HCT116 (cell line): ENCODE results near the gene TMEM120A. TPM values are rescaled to one million over a fixed set of nuclear protein-coding genes. Genes with fewer than 3 reads are reported as not detected.

Source experiments
- ATAC-seq: fragments of 200-7000 bp; cut with Tn5 transposase; 2 replicates; pipeline ENCODE4 v1.9.1; 2020; ENCODE audit warnings: mild to moderate bottlenecking, moderate library complexity
- BruUV-seq: library from RNA; stranded (reverse); fragments of 400-500 nt; replicated peaks from 2 replicates; lab custom pipeline; 2021; lab: Mats Ljungman, UMichigan
- CTCF ChIA-PET: fragments of 300-600 bp; sonication (Branson Sonifier 250); formaldehyde crosslinking; loops from one replicate; lab custom pipeline; 2021; ENCODE audit warnings: antibody characterized with exemption; lab: Charles Lee
- POLR2A ChIA-PET: fragments of 300-600, 350-600 bp; sonication (Branson Sonifier 250); formaldehyde crosslinking; loops from one replicate; lab custom pipeline; 2021; ENCODE audit warnings: antibody characterized with exemption; lab: Charles Lee
- RAD21 ChIA-PET, 2 experiments: fragments of 300-600 bp; sonication (Branson Sonifier 250); formaldehyde crosslinking; loops; one replicate each; lab custom pipeline; 2023; ENCODE audit warnings: low total read pairs in 2 of 2; ENCODE audit not compliant: uncharacterized antibody in 2 of 2, unreplicated experiment in 2 of 2, low non-redundant PET in 1 of 2; lab: Charles Lee
- DNase-seq: peaks from one replicate; pipeline ENCODE4 v3.0.0-alpha.2; 2010; ENCODE audit warnings: low read depth, low spot score
- H2AFZ ChIP-seq: fragments of 200-600 bp; shearing (Covaris generic), sonication (generic); 2 replicates; pipeline ENCODE4 v1.6.1; 2017; ENCODE audit warnings: low read depth, mixed run types, mixed read lengths, antibody characterized with exemption, low read length; ENCODE audit not compliant: poor library complexity, severe bottlenecking
- H3K27ac ChIP-seq: 2 replicates; pipeline ENCODE4 v1.5.1; 2012; ENCODE audit warnings: low read depth, low read length
- H3K27me3 ChIP-seq: fragments of 200-600 bp; sonication (generic); 2 replicates; pipeline ENCODE4 v1.6.1; 2016; ENCODE audit warnings: mixed run types, low read length, mixed read lengths; ENCODE audit not compliant: insufficient read depth
- H3K36me3 ChIP-seq, 2 experiments: fragments of 200-500 bp in 1 of 2; fragments of 200-600 bp in 1 of 2; sonication (Bioruptor generic) in 1 of 2; sonication (generic) in 1 of 2; 2 replicates each; pipeline versions ENCODE4 v1.5.1 to v1.6.1; 2014 to 2016; ENCODE audit warnings: low read length in 2 of 2, inconsistent platforms in 1 of 2, mixed read lengths in 1 of 2, mixed run types in 1 of 2; ENCODE audit not compliant: insufficient read depth in 2 of 2, control insufficient read depth in 1 of 2
- H3K4me1 ChIP-seq, 2 experiments: fragments of 200-600 bp in 1 of 2; sonication (generic) in 1 of 2; 2 replicates each; pipeline versions ENCODE4 v1.5.1 to v1.6.1; 2012 to 2017; ENCODE audit warnings: low read length in 2 of 2, inconsistent platforms in 1 of 2, mild to moderate bottlenecking in 1 of 2, mixed read lengths in 1 of 2, mixed run types in 1 of 2, moderate library complexity in 1 of 2; ENCODE audit not compliant: insufficient read depth in 2 of 2, control insufficient read depth in 1 of 2
- H3K4me2 ChIP-seq: fragments of 200-600 bp; sonication (generic); 2 replicates; pipeline ENCODE4 v1.6.1; 2017; ENCODE audit warnings: mixed run types, low read length, mixed read lengths
- H3K4me3 ChIP-seq, 2 experiments: fragments of 200-600 bp in 1 of 2; sonication (generic) in 1 of 2; replicated peaks in 1 of 2; 2 replicates each; pipeline ENCODE4 v1.5.1; 2011 to 2016; ENCODE audit warnings: low read length in 2 of 2, control low read depth in 1 of 2, low read depth in 1 of 2, mild to moderate bottlenecking in 1 of 2, mixed read lengths in 1 of 2, mixed run types in 1 of 2
- H3K79me2 ChIP-seq: fragments of 200-600 bp; sonication (generic); 2 replicates; pipeline ENCODE4 v1.6.1; 2017; ENCODE audit warnings: mild to moderate bottlenecking, mixed run types, low read length, moderate library complexity, mixed read lengths; ENCODE audit not compliant: insufficient read depth
- H3K9ac ChIP-seq: fragments of 200-600 bp; sonication (generic); 2 replicates; pipeline ENCODE4 v1.6.1; 2016; ENCODE audit warnings: low read length, mixed read lengths
- H3K9me2 ChIP-seq: fragments of 200-600 bp; sonication (generic), shearing (Covaris generic); 2 replicates; pipeline ENCODE4 v1.6.1; 2017; ENCODE audit warnings: mixed run types, mild to moderate bottlenecking, moderate library complexity; ENCODE audit not compliant: insufficient read depth
- H3K9me3 ChIP-seq, 2 experiments: fragments of 200-500 bp in 1 of 2; fragments of 200-600 bp in 1 of 2; sonication (Bioruptor generic) in 1 of 2; sonication (generic) in 1 of 2; 2 replicates each; pipeline ENCODE4 v1.6.1; 2014 to 2017; ENCODE audit warnings: low read length in 2 of 2, mixed read lengths in 2 of 2, inconsistent platforms in 1 of 2, low read depth in 1 of 2, mild to moderate bottlenecking in 1 of 2, mixed run types in 1 of 2, moderate library complexity in 1 of 2; ENCODE audit not compliant: control insufficient read depth in 1 of 2, insufficient read depth in 1 of 2
- H4K20me1 ChIP-seq: fragments of 200-600 bp; sonication (generic), shearing (Covaris generic); 2 replicates; pipeline ENCODE4 v1.6.1; 2017; ENCODE audit warnings: mixed run types, mild to moderate bottlenecking, moderate library complexity; ENCODE audit not compliant: insufficient read depth
- ATF3 ChIP-seq: IDR thresholded peaks from 2 replicates; pipeline ENCODE4 v1.6.1; 2012
- CEBPB ChIP-seq: IDR thresholded peaks from 2 replicates; pipeline ENCODE4 v1.6.1; 2012; ENCODE audit warnings: low read depth
- EZH2 ChIP-seq: fragments of 200-600 bp; sonication (generic); IDR thresholded peaks from 2 replicates; pipeline ENCODE4 v1.6.1; 2017; ENCODE audit warnings: antibody characterized with exemption, mixed run types
- FOSL1 ChIP-seq: IDR thresholded peaks from 2 replicates; pipeline ENCODE4 v1.6.1; 2012; ENCODE audit warnings: low read depth
- POLR2A ChIP-seq: IDR thresholded peaks from 2 replicates; pipeline ENCODE4 v1.7.0; 2011; ENCODE audit warnings: borderline replicate concordance; ENCODE audit not compliant: insufficient read depth, insufficient read length; ENCODE audit errors: extremely low read depth
- POLR2AphosphoS5 ChIP-seq: IDR thresholded peaks from 2 replicates; pipeline ENCODE4 v1.6.1; 2011; ENCODE audit warnings: mild to moderate bottlenecking, low read depth, low read length, moderate library complexity
- RAD21 ChIP-seq: IDR thresholded peaks from 2 replicates; pipeline ENCODE4 v1.6.1; 2012; ENCODE audit warnings: low read depth, mild to moderate bottlenecking
- SIN3A ChIP-seq: IDR thresholded peaks from 2 replicates; pipeline ENCODE4 v1.6.1; 2012; ENCODE audit warnings: low read depth
- SRF ChIP-seq: IDR thresholded peaks from 2 replicates; pipeline ENCODE4 v1.6.1; 2012; ENCODE audit warnings: low read depth
- YY1 ChIP-seq: IDR thresholded peaks from 2 replicates; pipeline ENCODE4 v1.6.1; 2011; ENCODE audit warnings: low read length, low read depth, moderate library complexity, mild to moderate bottlenecking; ENCODE audit not compliant: insufficient replicate concordance; ENCODE audit errors: extremely low read depth
- ZBTB33 ChIP-seq: IDR thresholded peaks from 2 replicates; pipeline ENCODE4 v1.6.1; 2011; ENCODE audit warnings: mild to moderate bottlenecking, low read length, moderate library complexity; ENCODE audit not compliant: insufficient replicate concordance; ENCODE audit errors: extremely low read depth
- intact Hi-C: fragments of 100-400 bp; cut with micrococcal nuclease; formaldehyde crosslinking; loops from 2 replicates; pipeline ENCODE4 v1.10.0; 2022
- total RNA-seq: library from RNA; stranded (reverse); gene quantifications from one replicate; pipeline ENCODE4 v1.2.1, GENCODE V29; 2021; ENCODE audit not compliant: unreplicated experiment
- TF ChIP-seq, protein P1 (sequence below): IDR thresholded peaks from 2 replicates; pipeline ENCODE4 v1.6.1; 2012; ENCODE audit warnings: low read depth

TMEM120A gene
- total RNA-seq, 1 experiment from 2014 or later, result 25.9 TPM

DNA sequence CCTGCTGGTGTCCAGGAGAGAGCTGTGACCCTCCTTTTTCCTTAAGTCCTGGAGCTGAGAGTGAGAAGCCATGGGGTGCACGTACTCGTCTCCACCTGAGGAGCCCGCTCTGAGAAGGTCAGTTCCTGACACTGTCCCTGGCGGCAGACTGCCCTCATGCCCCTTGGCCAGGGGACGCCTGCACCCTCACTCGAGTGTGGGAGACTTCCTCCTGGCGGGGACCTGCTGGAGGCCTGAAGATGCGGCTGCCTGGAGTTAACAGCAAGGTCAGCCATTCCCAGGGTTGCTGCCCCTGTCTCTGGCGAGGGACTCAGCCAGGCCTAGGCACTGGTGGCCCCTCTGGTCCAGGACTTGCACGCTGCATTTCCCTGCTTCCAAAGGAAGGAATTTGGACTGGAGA is 26.4 kb downstream of the TMEM120A start:
- POLR2A ChIA-PET, result no interaction called here
- H3K27me3 ChIP-seq, result no peaks in the 10 kb centered on the region
- H3K4me1 ChIP-seq, result no peaks in the 10 kb centered on the region
- intact Hi-C loops, result no loop called here
- no TSS peak for BruUV-seq
- H3K9ac ChIP-seq, result no peak overlapping the region
- DNase-seq, result no peak
- 0 out of 4 replicates have a peak, but pooled peaks cover 0 to under 1% of the 10 kb centered on the region in 2 experiments for H3K36me3 ChIP-seq
- RAD21 ChIA-PET, result no interaction called here
- CTCF ChIA-PET, result no interaction called here
- no peak overlapping the region for H3K27ac ChIP-seq
- H3K4me2 ChIP-seq, result no peak overlapping the region
- no peaks in the 10 kb centered on the region for H3K79me2 ChIP-seq
- no peak for ATAC-seq
- H4K20me1 ChIP-seq, result no peaks in the 10 kb centered on the region
- H3K9me2 ChIP-seq, result no peaks in the 10 kb centered on the region
- no peak for TF ChIP-seq POLR2AphosphoS5
- TF ChIP-seq CEBPB, result no peak
- no peak for TF ChIP-seq YY1
- no peak for TF ChIP-seq SRF
- TF ChIP-seq EZH2, result no peak
- TF ChIP-seq ATF3, result no peak
- no peak overlapping the region for H3K4me3 ChIP-seq
- H3K9me3 ChIP-seq, result no peaks in the 10 kb centered on the region
- no peak overlapping the region for H2AFZ ChIP-seq

GRCh38 chr7:75967487-75967997 is 26.9 kb downstream of the TMEM120A start:
- H3K4me2 ChIP-seq, result no peak overlapping the region
- no peaks in the 10 kb centered on the region for H3K9me3 ChIP-seq
- no peaks in the 10 kb centered on the region for H3K36me3 ChIP-seq
- no peaks in the 10 kb centered on the region for H3K27me3 ChIP-seq
- ChIA-PET POLR2A (no interaction called here), CTCF (no interaction called here), RAD21 (no interaction called here)
- no peaks in the 10 kb centered on the region for H3K4me1 ChIP-seq
- no peak overlapping the region for H3K27ac ChIP-seq
- BruUV-seq, result no TSS peak
- no peak overlapping the region for H3K4me3 ChIP-seq
- ATAC-seq, result no peak
- no peak overlapping the region for H3K9ac ChIP-seq
- DNase-seq, result no peak
- no peaks in the 10 kb centered on the region for H3K79me2 ChIP-seq
- no peak for TF ChIP-seq FOSL1
- TF ChIP-seq POLR2A, result no peak
- no peak for TF ChIP-seq SIN3A
- no peak for TF ChIP-seq POLR2AphosphoS5
- no peak for TF ChIP-seq ZBTB33
- no peak for TF ChIP-seq RAD21
- TF ChIP-seq, protein P1, sequence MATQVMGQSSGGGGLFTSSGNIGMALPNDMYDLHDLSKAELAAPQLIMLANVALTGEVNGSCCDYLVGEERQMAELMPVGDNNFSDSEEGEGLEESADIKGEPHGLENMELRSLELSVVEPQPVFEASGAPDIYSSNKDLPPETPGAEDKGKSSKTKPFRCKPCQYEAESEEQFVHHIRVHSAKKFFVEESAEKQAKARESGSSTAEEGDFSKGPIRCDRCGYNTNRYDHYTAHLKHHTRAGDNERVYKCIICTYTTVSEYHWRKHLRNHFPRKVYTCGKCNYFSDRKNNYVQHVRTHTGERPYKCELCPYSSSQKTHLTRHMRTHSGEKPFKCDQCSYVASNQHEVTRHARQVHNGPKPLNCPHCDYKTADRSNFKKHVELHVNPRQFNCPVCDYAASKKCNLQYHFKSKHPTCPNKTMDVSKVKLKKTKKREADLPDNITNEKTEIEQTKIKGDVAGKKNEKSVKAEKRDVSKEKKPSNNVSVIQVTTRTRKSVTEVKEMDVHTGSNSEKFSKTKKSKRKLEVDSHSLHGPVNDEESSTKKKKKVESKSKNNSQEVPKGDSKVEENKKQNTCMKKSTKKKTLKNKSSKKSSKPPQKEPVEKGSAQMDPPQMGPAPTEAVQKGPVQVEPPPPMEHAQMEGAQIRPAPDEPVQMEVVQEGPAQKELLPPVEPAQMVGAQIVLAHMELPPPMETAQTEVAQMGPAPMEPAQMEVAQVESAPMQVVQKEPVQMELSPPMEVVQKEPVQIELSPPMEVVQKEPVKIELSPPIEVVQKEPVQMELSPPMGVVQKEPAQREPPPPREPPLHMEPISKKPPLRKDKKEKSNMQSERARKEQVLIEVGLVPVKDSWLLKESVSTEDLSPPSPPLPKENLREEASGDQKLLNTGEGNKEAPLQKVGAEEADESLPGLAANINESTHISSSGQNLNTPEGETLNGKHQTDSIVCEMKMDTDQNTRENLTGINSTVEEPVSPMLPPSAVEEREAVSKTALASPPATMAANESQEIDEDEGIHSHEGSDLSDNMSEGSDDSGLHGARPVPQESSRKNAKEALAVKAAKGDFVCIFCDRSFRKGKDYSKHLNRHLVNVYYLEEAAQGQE, result no peak
- no peak for TF ChIP-seq EZH2
- H4K20me1 ChIP-seq, result no peaks in the 10 kb centered on the region
- intact Hi-C loops, result no loop called here
- H3K9me2 ChIP-seq, result no peaks in the 10 kb centered on the region
- H2AFZ ChIP-seq, result no peak overlapping the region
